ENCODE results near the gene RGL3.

Gene RGL3

DNA sequence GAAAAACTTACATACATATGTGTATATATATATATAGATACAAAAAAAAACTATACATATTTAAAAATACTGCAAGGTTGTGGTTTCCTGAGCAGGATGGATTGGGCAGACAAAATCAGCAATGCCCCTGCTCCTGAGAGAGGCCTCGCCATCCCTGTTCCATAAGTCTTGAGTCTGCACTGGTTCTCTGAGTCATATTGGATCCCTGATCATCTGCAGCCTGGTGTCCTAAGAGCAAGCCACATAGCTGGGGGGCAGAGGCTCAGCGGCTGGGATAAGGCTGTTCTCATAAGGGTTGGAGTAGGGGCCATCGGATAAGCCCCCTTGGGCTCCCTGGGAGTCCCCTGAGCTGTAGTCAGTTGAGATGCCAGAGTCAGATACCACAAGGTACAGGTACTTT is 41.4 kb downstream of the RGL3 start:
- peaks cover 5% of the 10 kb centered on the region for H3K79me2 ChIP-seq (ENCODE audit: control insufficient read depth, insufficient read depth, low read length, poor library complexity)
- H4K8ac ChIP-seq (ENCODE audit: low read depth, low read length) = no peak overlapping the region
- H3K27me3 ChIP-seq (ENCODE audit: insufficient read depth, low read length) = no peaks in the 10 kb centered on the region
- H3K18ac ChIP-seq (ENCODE audit: low read length) = no peak overlapping the region
- peaks cover 16 to 19% of the 10 kb centered on the region in 2 experiments for H3K4me1 ChIP-seq (ENCODE audit: control insufficient read depth in 1 of 2, insufficient read depth in 2 of 2, low read length in 2 of 2)
- H3K4ac ChIP-seq (ENCODE audit: low read depth, low read length) = no peak overlapping the region
- H2BK12ac ChIP-seq (ENCODE audit: low read length) = no peak overlapping the region
- H2BK120ac ChIP-seq (ENCODE audit: insufficient read depth, low read length, poor library complexity) = no peak overlapping the region
- no peak overlapping the region for H3K27ac ChIP-seq (ENCODE audit: low read depth, low read length)
- H3K36me3 ChIP-seq (ENCODE audit: control insufficient read depth in 1 of 2, insufficient read depth in 2 of 2, low read length in 2 of 2) = no peaks in the 10 kb centered on the region
- no peak overlapping the region for H2BK5ac ChIP-seq (ENCODE audit: low read depth, low read length, poor library complexity)
- no peak overlapping the region for H4K91ac ChIP-seq (ENCODE audit: low read depth, low read length)
- H3K4me2 ChIP-seq (ENCODE audit: low read length) = no peak overlapping the region
- H3K23ac ChIP-seq (ENCODE audit: low read length) = no peak overlapping the region
- H3K9me3 ChIP-seq (ENCODE audit: insufficient read depth, low read depth, low read length) = peaks cover 2% of the 10 kb centered on the region
- H3K79me1 ChIP-seq (ENCODE audit: low read length) = peaks cover 7% of the 10 kb centered on the region
- H2AFZ ChIP-seq (ENCODE audit: insufficient read depth, low read length, poor library complexity) = no peak overlapping the region
- DNase-seq = no peak
- H2AK5ac ChIP-seq (ENCODE audit: low read length) = no peak overlapping the region
- no peak overlapping the region for H4K12ac ChIP-seq (ENCODE audit: low read depth, low read length)
- no peak overlapping the region for H3K4me3 ChIP-seq (ENCODE audit: low read depth, low read length)
- WGBS (ENCODE audit: extremely low coverage, insufficient coverage, insufficient read length) = no CpG with 5 or more reads among the region's 3 CpGs
- no peak overlapping the region for H3K14ac ChIP-seq (ENCODE audit: low read length)
- H3K9ac ChIP-seq (ENCODE audit: low read length) = no peak overlapping the region

GRCh38 chr19:11377237-11377636 is 41.9 kb downstream of the RGL3 start:
- H3K18ac ChIP-seq (ENCODE audit: low read length) = no peak overlapping the region
- H3K4ac ChIP-seq (ENCODE audit: low read depth, low read length) = no peak overlapping the region
- no peak overlapping the region for H4K91ac ChIP-seq (ENCODE audit: low read depth, low read length)
- peaks cover 2% of the 10 kb centered on the region for H3K9me3 ChIP-seq (ENCODE audit: insufficient read depth, low read depth, low read length)
- no peak overlapping the region for H3K27ac ChIP-seq (ENCODE audit: low read depth, low read length)
- H2BK120ac ChIP-seq (ENCODE audit: insufficient read depth, low read length, poor library complexity) = no peak overlapping the region
- no peak overlapping the region for H4K12ac ChIP-seq (ENCODE audit: low read depth, low read length)
- peaks cover 7% of the 10 kb centered on the region for H3K79me1 ChIP-seq (ENCODE audit: low read length)
- H2BK12ac ChIP-seq (ENCODE audit: low read length) = no peak overlapping the region
- peaks cover 5% of the 10 kb centered on the region for H3K79me2 ChIP-seq (ENCODE audit: control insufficient read depth, insufficient read depth, low read length, poor library complexity)
- no peak overlapping the region for H3K4me2 ChIP-seq (ENCODE audit: low read length)
- H3K14ac ChIP-seq (ENCODE audit: low read length) = no peak overlapping the region
- no peak overlapping the region for H3K4me3 ChIP-seq (ENCODE audit: low read depth, low read length)
- no peaks in the 10 kb centered on the region for H3K27me3 ChIP-seq (ENCODE audit: insufficient read depth, low read length)
- H2AK5ac ChIP-seq (ENCODE audit: low read length) = no peak overlapping the region
- H3K9ac ChIP-seq (ENCODE audit: low read length) = no peak overlapping the region
- peak overlapping the region; percentile 2 for H4K8ac ChIP-seq (ENCODE audit: low read depth, low read length)
- H3K23ac ChIP-seq (ENCODE audit: low read length) = no peak overlapping the region
- DNase-seq = peak in 1 of 2 donors; percentile 33
- no peaks in the 10 kb centered on the region for H3K36me3 ChIP-seq (ENCODE audit: control insufficient read depth in 1 of 2, insufficient read depth in 2 of 2, low read length in 2 of 2)
- H2BK5ac ChIP-seq (ENCODE audit: low read depth, low read length, poor library complexity) = no peak overlapping the region
- peaks cover 16 to 19% of the 10 kb centered on the region in 2 experiments for H3K4me1 ChIP-seq (ENCODE audit: control insufficient read depth in 1 of 2, insufficient read depth in 2 of 2, low read length in 2 of 2)
- H2AFZ ChIP-seq (ENCODE audit: insufficient read depth, low read length, poor library complexity) = no peak overlapping the region

- Histone ChIP-seq H2AFZ (ENCODE audit: insufficient read depth, low read length, poor library complexity) (peak overlapping the region; percentile 80), H3K18ac (ENCODE audit: low read length) (peak overlapping the region; percentile 74), H3K79me1 (ENCODE audit: low read length) (peaks cover 7% of the 10 kb centered on the region), H3K27me3 (ENCODE audit: insufficient read depth, low read length) (no peaks in the 10 kb centered on the region), H3K79me2 (ENCODE audit: control insufficient read depth, insufficient read depth, low read length, poor library complexity) (peaks cover 5% of the 10 kb centered on the region), H4K8ac (ENCODE audit: low read depth, low read length) (peak overlapping the region; percentile 94), H4K91ac (ENCODE audit: low read depth, low read length) (peak overlapping the region; percentile 87), H3K14ac (ENCODE audit: low read length) (peak overlapping the region; percentile 86), H3K36me3 (ENCODE audit: control insufficient read depth in 1 of 2, insufficient read depth in 2 of 2, low read length in 2 of 2) (no peaks in the 10 kb centered on the region), H2BK12ac (ENCODE audit: low read length) (no peak overlapping the region), H3K9me3 (ENCODE audit: insufficient read depth, low read depth, low read length) (peaks cover 2% of the 10 kb centered on the region), H2BK120ac (ENCODE audit: insufficient read depth, low read length, poor library complexity) (peak overlapping the region; percentile 12), H3K9ac (ENCODE audit: low read length) (no peak overlapping the region), H2BK5ac (ENCODE audit: low read depth, low read length, poor library complexity) (peak overlapping the region; percentile 23), H3K4me2 (ENCODE audit: low read length) (peak overlapping the region; percentile 70), H3K27ac (ENCODE audit: low read depth, low read length) (peak overlapping the region; percentile 49), H3K4me3 (ENCODE audit: low read depth, low read length) (peak overlapping the region; percentile 8), H3K4me1 (ENCODE audit: control insufficient read depth in 1 of 2, insufficient read depth in 2 of 2, low read length in 2 of 2) (peaks cover 7% of the 10 kb centered on the region in 2 experiments), H2AK5ac (ENCODE audit: low read length) (peak overlapping the region; percentile 96), H3K4ac (ENCODE audit: low read depth, low read length) (peak overlapping the region; percentile 13), H3K23ac (ENCODE audit: low read length) (no peak overlapping the region), H4K12ac (ENCODE audit: low read depth, low read length) (peak overlapping the region; percentile 76)
- no peak for DNase-seq
- WGBS (ENCODE audit: extremely low coverage, insufficient coverage, insufficient read length) = no CpG with 5 or more reads among the region's 27 CpGs
These were observed 43.8 kb downstream of the RGL3 start for GRCh38 chr19:11375143-11375948.

- Histone ChIP-seq H4K8ac (ENCODE audit: low read depth, low read length) (peak within 1 kb of the TSS; percentile 96), H2BK5ac (ENCODE audit: low read depth, low read length, poor library complexity) (peak within 1 kb of the TSS; percentile 99), H2BK12ac (ENCODE audit: low read length) (no peak within 1 kb of the TSS), H3K9ac (ENCODE audit: low read length) (peak within 1 kb of the TSS; percentile 91), H3K4me1 (ENCODE audit: control insufficient read depth in 1 of 2, insufficient read depth in 2 of 2, low read length in 2 of 2) (peaks cover 7% of the 10 kb centered on the region in 2 experiments), H4K12ac (ENCODE audit: low read depth, low read length) (peak within 1 kb of the TSS; percentile 93), H3K18ac (ENCODE audit: low read length) (peak within 1 kb of the TSS; percentile 97), H3K79me2 (ENCODE audit: control insufficient read depth, insufficient read depth, low read length, poor library complexity) (peaks cover 5% of the 10 kb centered on the region), H3K36me3 (ENCODE audit: control insufficient read depth in 1 of 2, insufficient read depth in 2 of 2, low read length in 2 of 2) (no peaks in the 10 kb centered on the region), H3K79me1 (ENCODE audit: low read length) (peaks cover 7% of the 10 kb centered on the region), H4K91ac (ENCODE audit: low read depth, low read length) (peak within 1 kb of the TSS; percentile 95), H3K4me2 (ENCODE audit: low read length) (peak within 1 kb of the TSS; percentile 70), H2AK5ac (ENCODE audit: low read length) (peak within 1 kb of the TSS; percentile 96), H2BK120ac (ENCODE audit: insufficient read depth, low read length, poor library complexity) (peak within 1 kb of the TSS; percentile 91), H3K14ac (ENCODE audit: low read length) (peak within 1 kb of the TSS; percentile 93), H3K27me3 (ENCODE audit: insufficient read depth, low read length) (no peaks in the 10 kb centered on the region), H3K27ac (ENCODE audit: low read depth, low read length) (peak within 1 kb of the TSS; percentile 95), H3K23ac (ENCODE audit: low read length) (no peak within 1 kb of the TSS), H3K9me3 (ENCODE audit: insufficient read depth, low read depth, low read length) (peaks cover 2% of the 10 kb centered on the region), H3K4ac (ENCODE audit: low read depth, low read length) (peak within 1 kb of the TSS; percentile 91), H2AFZ (ENCODE audit: insufficient read depth, low read length, poor library complexity) (peak within 1 kb of the TSS; percentile 94), H3K4me3 (ENCODE audit: low read depth, low read length) (peak within 1 kb of the TSS; percentile 81)
- DNase-seq = peak; percentile 100
- no CpG with 5 or more reads among the region's 44 CpGs for WGBS (ENCODE audit: extremely low coverage, insufficient coverage, insufficient read length)
These were observed 44.5 kb downstream of the RGL3 start, which contains the start of gene SWSAP1 for GRCh38 chr19:11374433-11375142. SWSAP1 (plus strand) TSS chr19:11374666; CDS start chr19:11374681, 15 bp downstream.

Data from trophoblast cell (in vitro differentiated cells and primary cell).